Right forelimb (tissue), 1 donor: ENCODE measurements around the gene STIM2.
"Not testable (repeated sequence)": the region's sequence is repeated elsewhere in the genome, so short reads cannot be mapped to it uniquely, and the experiment has no call there.

Source experiments
- DNase-seq: peaks from one replicate; pipeline ENCODE4 v3.0.0-alpha.2; 2018

Gene STIM2

DNA sequence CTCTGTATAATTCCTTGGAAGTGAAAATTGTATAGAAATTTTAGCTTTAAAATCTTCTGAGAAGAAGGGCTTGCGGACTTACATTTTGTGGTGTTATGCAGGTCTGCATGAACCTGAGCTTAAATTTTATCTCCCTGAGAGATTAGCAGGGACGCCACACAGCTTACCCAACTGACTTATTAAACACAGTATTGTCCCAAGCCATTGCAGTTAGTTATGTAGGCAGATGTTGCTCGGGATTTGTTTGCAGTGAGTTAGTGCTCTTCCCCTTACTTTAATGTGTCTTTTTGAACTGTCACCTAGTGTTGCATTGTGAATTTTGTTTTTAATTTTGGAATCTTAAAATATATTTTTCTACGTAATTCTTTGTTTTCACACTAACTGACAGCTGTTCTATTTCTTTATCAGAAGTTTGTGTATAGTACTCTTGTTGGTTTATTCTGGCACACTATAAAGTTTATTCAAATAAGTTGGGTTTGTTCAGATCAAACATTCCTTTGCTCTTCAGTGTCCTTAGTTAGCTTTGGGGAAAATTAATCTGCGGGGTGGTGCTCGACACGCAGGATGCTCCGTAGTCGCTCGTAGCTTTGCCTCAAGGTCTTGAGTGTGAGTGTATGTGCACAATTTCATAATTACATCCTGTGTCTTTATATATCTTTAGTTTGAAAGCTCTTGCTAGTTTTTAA, 145.4 kb downstream of the STIM2 start:
- DNase-seq, result no peak

DNA sequence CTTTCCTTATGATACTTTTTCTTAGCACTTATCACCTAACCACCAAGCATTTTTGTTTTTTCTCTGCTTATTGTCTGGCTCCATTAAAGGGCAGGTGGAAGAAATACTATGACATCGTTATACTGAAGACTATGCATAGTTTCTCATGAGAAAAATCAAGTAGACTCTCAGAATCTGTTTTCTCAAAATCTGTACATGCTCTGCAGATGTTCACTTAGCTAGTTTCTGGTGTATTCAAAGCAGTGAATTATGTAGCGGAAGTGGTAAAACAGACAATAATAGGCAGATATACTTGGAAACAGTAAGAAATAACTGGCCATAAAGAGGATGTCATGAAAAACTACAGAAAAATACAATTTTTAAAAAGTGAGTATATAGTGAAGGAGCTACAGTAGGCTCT, 146.0 kb downstream of the STIM2 start:
- no peak for DNase-seq

DNA sequence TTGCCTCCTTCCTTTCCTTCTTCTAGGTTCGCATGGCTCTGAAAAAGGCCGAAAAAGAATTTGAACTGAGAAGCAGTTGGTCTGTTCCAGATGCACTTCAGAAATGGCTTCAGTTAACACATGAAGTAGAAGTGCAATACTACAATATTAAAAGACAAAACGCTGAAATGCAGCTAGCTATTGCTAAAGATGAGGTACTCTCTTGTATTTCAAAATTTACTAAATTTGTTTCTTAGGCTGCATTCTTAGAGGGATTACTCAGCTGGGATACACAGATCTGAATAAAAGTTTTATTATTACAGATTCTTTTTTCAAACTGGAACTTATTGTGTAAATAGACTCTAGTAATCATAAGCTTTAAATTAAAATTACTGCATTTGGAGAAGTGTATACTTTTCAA, 146.9 kb downstream of the STIM2 start:
- no peak for DNase-seq

DNA sequence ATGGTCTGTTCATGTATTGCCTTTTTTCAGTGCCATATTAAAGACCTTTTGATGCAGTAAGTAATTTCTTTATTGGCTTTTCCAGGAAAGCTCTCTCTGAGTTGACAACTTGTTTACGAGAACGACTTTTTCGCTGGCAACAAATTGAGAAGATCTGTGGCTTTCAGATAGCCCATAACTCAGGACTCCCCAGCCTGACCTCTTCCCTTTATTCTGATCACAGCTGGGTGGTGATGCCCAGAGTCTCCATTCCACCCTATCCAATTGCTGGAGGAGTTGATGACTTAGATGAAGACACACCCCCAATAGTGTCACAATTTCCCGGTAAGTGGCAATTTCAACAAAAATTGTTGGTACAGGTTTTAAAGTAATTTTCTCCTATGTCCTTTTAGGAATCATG, 148.0 kb downstream of the STIM2 start:
- DNase-seq, result no peak

DNA sequence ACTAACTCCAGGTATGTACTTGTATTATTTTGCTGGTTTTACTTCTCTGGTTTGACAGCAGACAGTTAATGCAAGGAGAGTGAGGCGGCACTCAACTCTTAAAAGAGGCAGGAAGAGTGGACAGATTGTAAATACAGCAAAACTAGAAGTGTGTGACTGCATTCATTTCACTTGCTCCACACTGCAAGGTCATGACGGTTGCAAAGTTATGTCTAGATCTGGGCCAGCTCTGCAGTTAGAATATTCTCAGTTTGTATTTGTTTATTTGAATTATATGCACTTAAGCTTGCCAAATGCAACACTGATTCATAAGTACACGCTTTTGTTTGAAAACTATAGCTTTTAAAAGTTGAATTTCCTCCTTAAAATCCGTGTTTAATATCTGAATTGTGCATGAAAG, 148.9 kb downstream of the STIM2 start:
- DNase-seq, result no peak

DNA sequence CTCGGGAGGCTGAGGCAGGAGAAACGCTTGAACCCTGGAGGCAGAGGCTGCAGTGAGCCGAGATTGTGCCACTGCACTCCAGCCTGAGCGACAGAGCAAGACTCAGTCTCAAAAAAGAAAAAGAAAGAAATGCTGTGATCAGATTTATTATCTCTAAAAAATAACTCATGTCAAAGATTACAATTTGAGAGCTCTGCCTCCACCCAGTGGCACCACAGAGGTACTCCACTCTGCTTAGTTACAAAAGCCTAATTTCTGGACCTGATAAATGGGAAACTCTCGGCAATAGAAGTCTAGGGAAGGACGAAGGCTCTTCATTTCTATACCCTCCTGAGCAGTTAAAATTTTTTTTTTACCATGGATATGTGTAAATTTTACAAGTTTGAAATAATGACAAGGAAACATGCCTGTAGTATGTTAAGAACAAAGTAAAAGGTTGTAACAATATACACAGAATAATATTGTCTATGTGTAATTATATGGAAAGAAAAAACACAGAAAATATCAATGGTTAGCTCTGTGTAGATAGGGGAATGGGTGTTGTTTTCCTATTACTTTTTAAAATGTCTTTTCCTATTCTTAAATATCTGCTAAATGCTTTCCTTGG, 149.8 kb downstream of the STIM2 start:
- peak; percentile 73 for DNase-seq

DNA sequence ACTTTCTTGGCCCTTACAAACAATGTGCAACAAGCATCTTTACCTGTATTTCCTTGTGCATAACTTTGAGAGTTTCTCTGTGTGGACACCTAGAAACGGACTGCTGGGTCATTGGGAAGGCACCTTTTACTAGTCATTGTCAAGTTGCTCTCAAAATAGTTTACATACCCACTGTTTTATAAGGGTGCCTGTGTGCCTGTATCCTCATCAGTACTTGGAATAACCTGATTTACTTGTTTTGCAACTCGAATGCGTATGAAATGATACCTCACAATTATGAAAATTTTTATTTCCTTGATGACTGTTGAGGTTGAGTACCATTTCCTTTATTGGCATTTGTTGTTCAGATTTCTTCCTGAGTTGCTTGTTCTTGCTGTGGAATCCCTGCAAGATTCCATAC, 150.8 kb downstream of the STIM2 start:
- no peak for DNase-seq

DNA sequence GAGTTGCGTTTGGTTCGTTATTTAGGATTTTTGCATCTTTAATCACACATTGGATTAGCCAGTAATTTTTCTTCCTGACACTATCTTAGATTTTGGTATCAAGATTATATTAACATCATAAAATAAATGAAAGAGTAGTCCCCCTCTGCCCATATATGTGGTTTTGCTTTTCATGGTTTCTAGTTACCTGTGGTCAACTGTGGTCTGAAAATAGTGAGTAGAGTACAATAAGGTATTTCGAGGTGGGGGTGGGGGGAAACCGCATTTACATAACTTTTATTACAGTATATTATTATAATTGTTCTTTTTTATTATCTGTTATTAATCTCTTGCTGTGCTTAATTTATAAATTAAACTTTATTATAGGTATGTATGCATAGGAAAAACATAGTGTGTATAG, 152.4 kb downstream of the STIM2 start:
- no peak for DNase-seq

DNA sequence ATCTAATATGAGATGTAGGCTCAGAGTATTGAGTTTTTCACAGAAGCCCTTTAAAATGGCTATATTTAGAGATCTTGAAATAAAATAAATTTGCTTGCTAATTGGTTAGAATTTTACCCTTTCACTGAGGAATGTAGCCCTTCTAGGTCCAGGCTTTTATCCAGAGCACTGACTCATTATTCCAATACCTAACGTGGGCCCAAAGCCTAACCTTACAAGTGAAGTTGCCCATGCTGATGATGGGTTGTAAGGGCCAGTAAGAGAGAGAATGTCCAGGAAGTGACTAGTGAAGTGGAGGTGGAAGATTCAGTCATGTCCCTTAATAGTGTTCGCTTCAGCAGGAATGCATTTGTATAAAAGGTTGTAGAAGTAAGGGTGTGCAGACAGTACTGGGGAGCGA, 155.9 kb downstream of the STIM2 start:
- no peak for DNase-seq

DNA sequence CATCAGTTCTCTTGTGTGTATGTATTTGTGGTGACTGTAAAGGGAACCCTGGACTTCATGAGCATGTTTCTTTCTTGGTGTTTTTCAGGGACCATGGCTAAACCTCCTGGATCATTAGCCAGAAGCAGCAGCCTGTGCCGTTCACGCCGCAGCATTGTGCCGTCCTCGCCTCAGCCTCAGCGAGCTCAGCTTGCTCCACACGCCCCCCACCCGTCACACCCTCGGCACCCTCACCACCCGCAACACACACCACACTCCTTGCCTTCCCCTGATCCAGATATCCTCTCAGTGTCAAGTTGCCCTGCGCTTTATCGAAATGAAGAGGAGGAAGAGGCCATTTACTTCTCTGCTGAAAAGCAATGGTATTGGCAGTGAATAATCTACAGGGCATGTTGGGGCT, 157.0 kb downstream of the STIM2 start:
- no peak for DNase-seq

DNA sequence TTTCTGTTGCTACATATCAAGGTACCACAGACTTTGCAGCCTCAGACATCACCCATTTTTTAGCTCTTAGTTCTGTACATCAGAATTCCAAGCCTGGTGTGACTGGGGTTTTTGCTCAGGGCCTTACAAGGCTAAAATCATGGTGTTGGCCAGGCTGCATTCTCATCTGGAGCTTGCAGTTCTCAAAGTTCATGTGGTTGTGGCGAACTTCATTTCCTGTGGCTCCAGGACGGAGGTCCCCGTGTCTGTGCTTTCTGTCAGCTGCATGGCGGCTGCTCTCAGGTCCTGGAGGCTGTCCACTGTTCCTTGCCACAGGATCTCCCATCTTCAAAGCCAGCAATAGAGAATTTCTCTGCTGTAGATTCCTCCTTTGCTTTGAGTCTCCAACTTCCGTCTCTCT, 157.4 kb downstream of the STIM2 start:
- DNase-seq, result no peak

DNA sequence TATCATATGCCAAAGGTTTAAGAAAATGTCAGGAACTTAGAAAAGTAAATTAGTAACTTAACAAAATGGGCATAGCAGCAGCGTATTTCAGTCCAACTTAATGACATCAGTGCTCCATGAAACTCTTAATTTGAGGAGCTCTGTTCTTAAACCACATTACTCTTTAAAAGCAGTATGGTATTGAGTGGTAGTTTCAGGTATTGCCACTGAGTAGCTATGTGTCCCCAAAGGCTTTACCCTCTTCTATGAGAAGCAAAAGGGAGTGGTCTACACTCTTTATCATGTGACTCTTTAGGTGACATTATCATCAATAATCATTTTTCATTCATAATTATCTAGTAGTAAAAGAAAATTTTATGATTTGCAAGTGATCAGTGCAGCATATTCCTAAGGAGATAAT, 158.3 kb downstream of the STIM2 start:
- no peak for DNase-seq

DNA sequence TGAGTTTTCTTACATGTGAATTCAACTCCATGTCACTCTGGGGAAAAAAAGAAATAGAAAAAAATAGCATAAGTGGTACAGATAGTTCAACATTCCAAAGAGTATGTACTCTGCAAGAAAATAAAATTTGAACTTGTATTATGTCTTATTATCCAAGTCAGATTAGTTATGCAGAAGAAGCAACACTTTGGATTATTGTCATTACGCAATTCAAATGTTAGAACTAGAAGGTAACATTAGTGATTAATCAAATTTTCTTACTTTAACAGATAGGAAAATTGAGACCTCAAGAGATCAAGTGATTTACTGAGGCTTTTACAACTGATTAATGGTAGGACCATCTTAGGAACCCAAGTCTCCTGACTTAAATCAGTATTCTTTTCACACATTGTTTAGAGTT, 159.1 kb downstream of the STIM2 start:
- no peak for DNase-seq

DNA sequence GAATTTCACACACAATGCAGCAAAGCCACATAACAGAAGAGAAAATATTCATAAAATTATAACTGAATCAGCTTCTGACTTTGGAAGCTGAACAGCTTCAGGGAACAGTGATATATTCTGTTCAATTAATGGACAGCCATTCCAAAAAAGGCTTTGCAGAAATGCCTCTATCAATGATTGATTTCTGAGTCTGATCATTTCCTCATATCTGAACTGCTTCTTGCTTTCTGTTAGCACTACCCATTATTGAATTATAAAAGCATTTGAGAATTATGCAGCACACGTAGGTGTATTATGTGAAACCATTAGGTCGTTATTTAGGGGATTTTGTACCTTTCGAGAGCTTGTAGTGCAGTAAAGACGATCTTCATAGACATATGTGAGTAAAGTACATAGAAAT, 159.6 kb downstream of the STIM2 start:
- DNase-seq, result no peak

DNA sequence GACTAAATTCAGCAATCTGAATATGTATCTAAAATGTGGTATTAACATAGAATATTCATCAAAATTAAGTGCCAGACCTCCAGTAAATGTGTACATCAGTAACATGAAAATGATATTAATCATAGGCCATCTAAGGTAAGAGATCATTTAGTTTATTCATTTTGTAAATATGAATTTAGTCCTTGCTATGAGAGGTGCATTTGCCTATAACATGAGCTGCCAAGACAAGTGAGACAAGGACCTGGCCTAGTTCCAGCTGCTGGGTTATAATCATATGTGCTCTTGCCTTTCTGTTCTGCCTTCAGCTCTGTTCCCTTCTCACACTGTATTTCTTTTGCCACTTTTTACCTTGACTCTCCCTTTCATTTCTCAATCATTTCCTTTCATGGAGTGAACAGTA, 160.0 kb downstream of the STIM2 start:
- no peak for DNase-seq

DNA sequence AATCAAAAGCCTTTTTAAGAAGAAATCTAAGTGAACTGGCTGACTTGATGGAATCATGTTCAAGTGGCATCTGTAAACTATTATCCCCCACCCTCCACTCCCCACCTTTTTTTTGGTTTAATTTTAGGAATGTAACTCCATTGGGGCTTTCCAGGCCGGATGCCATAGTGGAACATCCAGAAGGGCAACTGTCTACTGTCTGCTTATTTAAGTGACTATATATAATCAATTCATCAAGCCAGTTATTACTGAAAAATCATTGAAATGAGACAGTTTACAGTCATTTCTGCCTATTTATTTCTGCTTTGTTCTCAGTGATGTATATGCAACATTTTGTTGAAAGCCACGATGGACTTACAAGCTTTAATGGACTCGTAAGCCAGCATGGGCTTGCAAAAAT, 162.3 kb downstream of the STIM2 start:
- DNase-seq, result no peak

DNA sequence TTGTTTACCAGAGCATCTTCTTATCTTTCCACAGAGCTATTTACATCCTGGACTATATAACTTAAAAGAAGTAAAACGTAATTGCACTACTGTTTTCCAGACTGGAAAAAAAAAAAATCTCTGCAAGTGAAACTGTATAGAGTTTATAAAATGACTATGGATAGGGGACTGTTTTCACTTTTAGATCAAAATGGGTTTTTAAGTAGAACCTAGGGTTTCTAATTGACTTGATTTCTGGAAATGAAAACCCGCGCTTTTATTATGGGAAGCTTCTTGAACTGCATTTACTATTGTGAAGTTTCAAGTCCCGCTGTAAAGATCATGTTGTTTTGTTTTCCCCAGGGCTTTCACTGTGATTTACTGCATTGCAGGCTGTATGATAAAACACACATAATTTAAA, 162.7 kb downstream of the STIM2 start:
- DNase-seq, result no peak

DNA sequence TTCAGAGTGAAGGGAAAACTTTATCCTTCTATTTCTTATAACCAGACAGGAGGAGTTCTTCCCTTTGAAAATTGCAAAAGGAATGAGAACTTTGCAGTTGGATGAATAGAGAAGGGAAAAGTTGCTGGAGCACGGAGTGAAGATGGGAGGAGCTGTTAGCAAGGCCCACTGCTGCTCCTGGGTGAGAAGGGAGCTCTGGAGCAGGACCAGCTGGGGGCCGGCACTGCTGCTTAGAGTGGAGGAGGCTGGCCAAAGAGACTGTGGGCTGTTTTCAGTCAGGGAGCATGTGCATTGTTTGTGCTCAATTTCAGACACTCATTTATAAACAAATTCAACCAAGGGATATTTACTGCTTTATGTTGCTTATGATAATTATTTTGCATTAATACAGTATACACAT, 164.2 kb downstream of the STIM2 start:
- DNase-seq, result peak; percentile 60

DNA sequence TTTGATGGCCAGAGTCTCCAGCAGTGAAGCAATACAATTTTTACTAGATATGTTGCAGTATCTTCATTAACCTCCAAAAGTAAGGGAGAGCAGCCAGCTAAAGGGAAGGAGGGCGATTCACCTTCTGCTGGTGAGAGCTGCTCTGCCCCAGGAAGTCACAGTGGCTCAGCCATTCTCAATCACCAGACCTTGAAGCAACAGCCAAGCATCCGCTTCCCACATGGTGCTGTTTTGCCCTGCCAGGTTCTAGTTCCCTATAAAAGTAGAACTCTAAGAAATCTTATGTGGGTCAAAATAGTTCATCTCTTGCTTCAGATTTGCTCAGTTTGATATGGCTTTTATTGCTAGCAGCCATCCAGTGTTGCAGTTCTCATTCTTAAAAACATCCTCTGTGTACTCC, 166.8 kb downstream of the STIM2 start:
- DNase-seq, result no peak

DNA sequence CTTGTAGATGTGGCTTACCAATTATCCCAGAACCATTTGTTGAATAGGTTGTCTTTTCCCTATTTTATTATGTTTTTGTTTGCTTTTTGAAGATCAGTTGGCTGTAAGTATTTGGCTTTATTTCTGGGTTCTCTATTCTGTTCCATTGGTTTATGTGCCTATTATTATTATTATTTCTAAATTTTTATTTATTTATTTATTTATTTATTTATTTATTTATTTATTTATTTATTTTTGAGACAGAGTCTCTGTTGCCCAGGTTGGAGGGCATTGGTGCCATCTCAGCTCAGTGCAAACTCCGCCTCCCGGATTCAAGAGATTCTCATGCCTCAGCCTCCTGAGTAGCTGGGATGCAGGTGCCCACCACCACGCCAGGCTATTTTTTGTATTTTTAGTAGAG, 174.5 kb downstream of the STIM2 start:
- not testable (repeated sequence) for DNase-seq

DNA sequence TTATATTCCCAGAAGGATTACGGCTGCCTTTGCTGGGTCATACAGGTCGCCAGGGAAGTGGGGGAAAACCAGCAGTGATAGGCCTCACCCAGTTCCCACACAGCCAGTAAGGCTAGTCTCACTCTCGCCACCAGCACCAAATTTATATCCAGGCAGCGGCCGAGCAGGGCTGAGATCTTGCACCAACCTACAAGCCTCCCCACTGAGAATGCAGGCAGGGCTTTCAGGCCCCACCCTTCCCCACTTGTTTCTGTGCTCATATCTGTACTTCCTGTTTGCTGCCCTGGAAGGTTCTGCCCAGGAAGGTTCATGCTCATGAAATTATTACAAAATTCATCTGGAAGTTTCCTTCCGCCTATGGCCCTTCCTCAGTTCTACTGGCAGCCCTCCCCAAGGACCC, 179.7 kb downstream of the STIM2 start:
- DNase-seq, result no peak

DNA sequence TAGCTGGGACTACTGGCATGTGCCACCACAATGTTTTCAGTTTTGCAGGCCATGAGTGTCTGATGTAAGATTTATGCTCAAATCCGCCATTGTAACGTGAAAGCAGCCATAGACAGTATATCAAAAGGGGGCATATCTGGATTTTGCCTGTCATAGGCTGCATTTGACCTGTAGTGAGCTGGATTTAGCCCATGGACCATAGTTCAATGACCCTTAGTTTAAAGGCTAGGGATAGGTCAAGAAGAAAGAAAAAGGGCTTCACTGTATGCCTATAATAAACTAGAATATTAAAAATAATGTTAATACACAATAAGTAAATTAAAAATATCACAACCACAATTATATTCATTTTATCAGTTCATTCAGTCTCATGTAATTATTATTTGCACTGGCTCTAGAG, 181.8 kb downstream of the STIM2 start:
- DNase-seq, result no peak

DNA sequence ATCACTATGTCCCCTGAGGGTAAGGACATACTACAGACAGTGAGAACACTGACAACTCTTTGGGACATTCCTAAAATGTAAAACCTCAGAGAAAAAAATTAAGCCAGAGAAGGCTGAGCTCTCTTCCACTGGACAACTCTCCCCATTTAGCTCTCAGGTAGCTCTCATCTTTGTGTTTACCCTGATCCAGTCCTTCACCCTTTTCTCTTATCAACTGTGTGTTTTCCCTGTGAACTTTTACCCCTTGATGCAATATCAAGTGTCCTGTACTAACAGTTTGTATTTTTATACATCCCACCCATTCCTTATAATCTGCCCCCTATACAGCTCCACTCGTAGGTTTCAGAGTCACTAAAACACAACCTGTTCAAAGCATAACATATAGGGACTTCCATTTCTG, 182.6 kb downstream of the STIM2 start:
- DNase-seq, result no peak

DNA sequence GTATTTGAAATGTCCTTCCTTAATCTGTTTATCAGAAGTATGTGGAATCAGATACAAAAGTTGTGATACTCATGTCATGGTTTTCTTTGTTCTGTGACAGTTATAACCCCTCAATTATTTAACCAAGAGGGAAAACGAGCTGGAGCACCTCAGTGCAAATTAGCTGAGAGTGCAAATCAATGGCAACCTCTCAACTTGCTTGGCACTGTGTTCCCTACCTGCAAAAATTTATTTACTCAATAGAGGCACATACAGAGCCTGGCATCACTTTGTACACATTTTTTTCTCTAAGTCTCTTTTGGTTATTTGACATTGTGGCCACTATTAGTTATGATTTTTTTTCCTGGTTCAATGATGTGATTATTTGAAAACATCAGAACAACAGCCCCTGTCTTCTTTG, 186.2 kb downstream of the STIM2 start:
- no peak for DNase-seq
